Esophagus (tissue), 2 donors: ENCODE results near the gene CKS2. TPM values are rescaled to one million over a fixed set of nuclear protein-coding genes. Genes with fewer than 3 reads are reported as not detected.

Source experiments
- H3K27ac ChIP-seq, 2 donors: one replicate each; pipeline ENCODE4 v1.5.1; 2013; ENCODE audit warnings: low read depth in 2 of 2, mild to moderate bottlenecking in 2 of 2, inconsistent platforms in 1 of 2, low read length in 1 of 2, moderate library complexity in 1 of 2
- H3K27me3 ChIP-seq, 2 donors: one replicate each; pipeline ENCODE4 v1.6.1; 2013; ENCODE audit warnings: low read length in 2 of 2, control low read depth in 1 of 2, mild to moderate bottlenecking in 1 of 2; ENCODE audit not compliant: insufficient read depth in 2 of 2, control insufficient read depth in 1 of 2
- H3K36me3 ChIP-seq, 2 donors: one replicate each; pipeline ENCODE4 v1.6.1; 2013; ENCODE audit warnings: low read length in 1 of 2; ENCODE audit not compliant: control insufficient read depth in 2 of 2, insufficient read depth in 2 of 2
- H3K4me1 ChIP-seq, 2 donors: one replicate each; pipeline ENCODE4 v1.6.1; 2013; ENCODE audit warnings: low read length in 1 of 2; ENCODE audit not compliant: control insufficient read depth in 2 of 2, insufficient read depth in 2 of 2
- H3K4me3 ChIP-seq, 2 donors: one replicate each; pipeline ENCODE4 v1.5.1; 2013; ENCODE audit warnings: low read length in 2 of 2, mild to moderate bottlenecking in 2 of 2, low read depth in 1 of 2, moderate library complexity in 1 of 2
- H3K9me3 ChIP-seq, 2 donors: one replicate each; pipeline ENCODE4 v1.6.1; 2013; ENCODE audit warnings: mild to moderate bottlenecking in 2 of 2, low read depth in 1 of 2, low read length in 1 of 2, moderate library complexity in 1 of 2; ENCODE audit not compliant: control insufficient read depth in 2 of 2, insufficient read depth in 1 of 2
- WGBS, 2 donors: extraction: QIAGEN DNeasy Blood & Tissue Kit; methylation state at CpG; one replicate each; pipeline ENCODE4 v1.1.7; 2013; 5-methylcytosine and 5-hydroxymethylcytosine counted together
- polyA plus RNA-seq, 2 donors: library from polyadenylated mRNA; stranded (reverse); fragments of 200-250 nt; gene quantifications; one replicate each; pipeline ENCODE4 v1.2.3, GENCODE V29; 2013
- donor health status: healthy with polysubstance abuse.
- donor health status: Bipolar disorder and iron deficiency.

Gene CKS2
- polyA plus RNA-seq, 2 donors: 74.8 to 81.6 TPM

- H3K4me3 ChIP-seq: peak overlapping the region; percentile 84 to 96
- 16 to 19% methylated on average over 23 of the region's 23 CpGs for WGBS, 2 donors
- no peaks in the 10 kb centered on the region for H3K27me3 ChIP-seq
- no peaks in the 10 kb centered on the region for H3K9me3 ChIP-seq
- H3K27ac ChIP-seq: peak overlapping the region; percentile 99 to 100
- H3K4me1 ChIP-seq: no peaks in the 10 kb centered on the region
- H3K36me3 ChIP-seq: no peaks in the 10 kb centered on the region
Measured at GRCh38 chr9:89309608-89310474, 1.2 kb upstream of the CKS2 start.

- peak overlapping the region; percentile 79 to 82 for H3K27ac ChIP-seq
- no peaks in the 10 kb centered on the region for H3K4me1 ChIP-seq
- H3K27me3 ChIP-seq: no peaks in the 10 kb centered on the region
- no peaks in the 10 kb centered on the region for H3K36me3 ChIP-seq
- H3K9me3 ChIP-seq: no peaks in the 10 kb centered on the region
- 0 to 1% methylated on average over 54 of the region's 54 CpGs for WGBS, 2 donors
- H3K4me3 ChIP-seq: peak overlapping the region; percentile 64 to 77
Measured at GRCh38 chr9:89311346-89312221, 589 bp downstream of the CKS2 start.

GRCh38 chr9:89312222-89312571 lies 1.2 kb downstream of the CKS2 start:
- Histone ChIP-seq H3K27me3 (no peaks in the 10 kb centered on the region), H3K9me3 (no peaks in the 10 kb centered on the region), H3K4me3 (peak overlapping the region; percentile 64 to 77), H3K36me3 (no peaks in the 10 kb centered on the region), H3K4me1 (no peaks in the 10 kb centered on the region), H3K27ac (no peak overlapping the region)
- 1 to 2% methylated on average over 8 of the region's 8 CpGs for WGBS, 2 donors

DNA sequence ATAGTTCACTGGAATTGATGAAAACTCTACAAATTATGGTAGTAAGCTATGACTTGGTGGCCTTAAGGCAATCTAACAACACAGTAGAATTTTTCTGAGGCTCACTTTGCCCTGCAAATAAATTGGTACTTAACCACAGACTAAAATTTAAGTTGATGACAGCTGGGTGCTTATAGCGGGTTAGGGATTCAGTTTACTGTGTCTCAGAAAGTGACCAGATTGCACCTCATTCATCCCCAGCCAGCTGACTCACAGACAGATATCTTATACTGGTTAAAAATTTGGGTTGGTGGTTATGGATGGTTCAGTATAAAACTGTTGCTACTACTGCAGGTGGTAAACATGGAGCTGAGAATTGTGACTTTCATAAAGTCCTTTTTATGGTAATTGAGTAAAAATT lies 2.8 kb downstream of the CKS2 start:
- Histone ChIP-seq H3K9me3 (no peaks in the 10 kb centered on the region), H3K4me1 (no peaks in the 10 kb centered on the region), H3K27me3 (no peaks in the 10 kb centered on the region), H3K4me3 (no peak overlapping the region), H3K27ac (no peak overlapping the region), H3K36me3 (no peaks in the 10 kb centered on the region)
- WGBS, 2 donors: 70 to 79% methylated on average over 1 of the region's 1 CpG

DNA sequence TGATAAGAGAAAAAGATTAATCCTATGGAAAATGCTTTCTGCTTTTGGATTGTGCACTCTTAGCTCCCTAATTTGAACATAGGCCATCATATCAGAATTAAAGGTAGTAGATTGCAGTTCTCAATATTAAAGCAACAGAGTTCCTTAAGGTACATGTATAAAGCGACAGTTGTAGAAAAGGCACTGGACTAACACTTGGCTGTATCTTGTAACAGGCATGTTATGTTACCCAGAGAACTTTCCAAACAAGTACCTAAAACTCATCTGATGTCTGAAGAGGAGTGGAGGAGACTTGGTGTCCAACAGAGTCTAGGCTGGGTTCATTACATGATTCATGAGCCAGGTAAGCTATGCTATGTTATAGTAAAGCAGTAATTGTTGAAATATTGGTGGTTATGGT lies 4.0 kb downstream of the CKS2 start:
- WGBS, 2 donors: 95 to 97% methylated on average over 1 of the region's 1 CpG
- no peak overlapping the region for H3K27ac ChIP-seq
- H3K4me1 ChIP-seq: no peaks in the 10 kb centered on the region

DNA sequence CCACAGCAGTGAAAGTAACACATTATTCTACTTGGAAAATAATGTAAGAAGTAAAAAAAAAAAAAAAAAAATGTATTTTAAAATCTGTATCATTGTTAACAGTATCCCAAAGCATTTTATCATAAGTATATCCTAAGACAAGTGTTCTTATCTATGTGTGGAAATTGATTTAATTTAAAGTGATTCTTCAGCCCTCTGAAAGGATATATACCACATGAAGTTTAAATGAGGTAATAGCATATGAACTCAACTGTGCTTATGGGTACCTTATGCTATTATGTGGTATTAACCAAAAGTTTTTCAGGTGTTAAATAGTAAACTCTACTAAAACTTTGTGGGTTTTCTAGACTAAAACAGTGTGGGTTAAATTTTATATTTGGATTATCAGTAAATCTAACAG lies 4.5 kb downstream of the CKS2 start:
- Histone ChIP-seq H3K4me3 (no peak overlapping the region), H3K4me1 (no peaks in the 10 kb centered on the region), H3K27ac (no peak overlapping the region), H3K9me3 (no peaks in the 10 kb centered on the region), H3K27me3 (no peaks in the 10 kb centered on the region), H3K36me3 (no peaks in the 10 kb centered on the region)

More for the DNA sequence above, 4.0 kb downstream of the CKS2 start:
- H3K27me3 ChIP-seq: no peaks in the 10 kb centered on the region
- no peaks in the 10 kb centered on the region for H3K9me3 ChIP-seq
- H3K36me3 ChIP-seq: no peaks in the 10 kb centered on the region
- no peak overlapping the region for H3K4me3 ChIP-seq

GRCh38 chr9:89317282-89317681 lies 6.3 kb downstream of the CKS2 start:
- no peaks in the 10 kb centered on the region for H3K4me1 ChIP-seq
- H3K27ac ChIP-seq: peak overlapping the region in 1 of 2 donors; percentile 60
- no peaks in the 10 kb centered on the region for H3K9me3 ChIP-seq
- no peaks in the 10 kb centered on the region for H3K27me3 ChIP-seq
- H3K36me3 ChIP-seq: no peaks in the 10 kb centered on the region
- WGBS, 2 donors: 88 to 91% methylated on average over 4 of the region's 4 CpGs
- peak overlapping the region in 1 of 2 donors; percentile 71 for H3K4me3 ChIP-seq

DNA sequence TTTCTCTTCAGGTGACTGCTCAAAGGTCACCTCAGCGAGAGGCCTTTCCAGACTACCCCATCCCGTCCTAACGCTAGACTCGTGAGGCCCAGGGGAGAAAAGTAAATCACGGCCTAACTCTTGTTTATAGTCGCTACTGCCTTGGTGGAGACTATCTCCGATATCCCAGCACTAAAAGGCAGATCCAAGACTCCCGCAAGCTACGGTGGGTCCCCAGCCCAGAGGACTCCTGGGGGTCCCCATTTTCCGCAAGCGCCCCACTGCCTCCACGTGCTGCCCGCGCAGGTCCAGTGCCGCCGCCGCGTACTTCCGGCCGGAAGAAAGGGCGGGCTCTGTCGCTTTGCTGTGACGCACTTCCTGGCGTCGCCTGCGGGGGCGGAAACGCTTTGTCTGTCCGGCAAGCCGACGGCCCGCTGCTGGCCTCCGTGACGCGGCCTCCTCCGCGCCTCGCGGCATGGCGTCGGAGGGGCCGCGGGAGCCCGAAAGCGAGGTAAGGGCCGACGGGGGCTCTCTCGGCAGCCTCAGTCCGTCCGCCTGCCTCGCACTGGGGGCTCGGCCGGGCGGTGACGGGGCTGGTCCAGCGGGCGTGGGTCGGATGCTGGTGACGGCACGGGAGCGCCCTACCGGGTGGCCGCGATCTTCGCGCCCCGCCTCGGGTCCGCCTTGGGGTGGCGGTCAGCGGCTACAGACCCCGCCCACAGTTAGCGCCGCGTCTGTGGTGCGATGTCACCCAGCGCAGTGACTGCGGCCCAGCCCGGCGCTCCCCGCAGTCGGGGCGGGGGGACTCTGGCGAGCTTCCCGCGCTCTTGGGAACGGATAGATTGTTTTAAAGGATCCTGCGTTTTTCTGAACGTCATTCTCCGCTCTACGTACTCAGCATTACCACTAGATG lies 7.4 kb downstream of the CKS2 start, which contains the start of gene SECISBP2:
SECISBP2 (plus strand) TSS at position 378 of the 892 bp plus-strand sequence; CDS start at position 455, 77 bp downstream.
- H3K9me3 ChIP-seq: no peaks in the 10 kb centered on the region
- no peaks in the 10 kb centered on the region for H3K4me1 ChIP-seq
- WGBS, 2 donors: 0% methylated on average over 79 to 91 of the region's 91 CpGs
- no peaks in the 10 kb centered on the region for H3K27me3 ChIP-seq
- peak within 1 kb of the TSS; percentile 100 for H3K27ac ChIP-seq
- H3K4me3 ChIP-seq: peak within 1 kb of the TSS; percentile 71 to 90
- H3K36me3 ChIP-seq: no peaks in the 10 kb centered on the region
